ENCODE data around the gene NPHP4. TPM values are rescaled to one million over a fixed set of nuclear protein-coding genes. Genes with fewer than 3 reads are reported as not detected.

Gene NPHP4
- total RNA-seq, 1 donor from 2014 or later, result 8.2 TPM

DNA sequence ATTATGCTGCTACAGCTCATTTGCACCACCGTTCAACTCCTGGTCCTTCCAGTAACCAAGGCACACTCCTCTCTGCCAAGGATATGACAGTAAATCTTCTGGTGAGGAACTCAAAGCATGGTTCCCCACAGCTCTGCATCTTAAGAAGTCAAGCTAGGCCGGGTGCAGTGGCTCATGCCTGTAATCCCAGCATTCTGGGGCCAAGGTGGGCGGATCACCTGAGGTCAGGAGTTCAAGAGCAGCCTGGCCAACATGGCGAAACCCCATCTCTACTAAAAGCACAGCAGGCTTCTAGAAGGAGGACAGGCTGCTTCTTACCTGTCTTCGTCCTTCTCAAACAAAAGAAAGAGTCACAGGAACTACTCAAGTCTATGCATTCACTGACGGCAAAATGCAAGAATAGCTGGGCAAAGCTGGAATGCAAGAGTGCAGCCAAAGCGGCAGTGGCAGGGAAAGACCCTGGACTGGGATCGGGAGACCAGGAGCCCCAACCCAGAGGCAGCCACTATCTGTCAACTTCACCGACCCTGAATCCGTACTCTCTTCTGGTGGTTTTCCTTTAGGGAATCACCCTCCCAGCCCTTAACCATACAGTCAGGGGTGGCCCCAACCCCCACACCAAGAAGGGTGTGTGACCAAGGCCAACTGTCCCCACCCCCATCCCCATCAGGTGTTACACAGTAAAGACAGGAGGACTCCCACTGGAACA is 75.5 kb downstream of the NPHP4 start:
- intact Hi-C loops (cut with DNase I), result no loop called here

GRCh38 chr1:5915587-5916571 is 76.3 kb downstream of the NPHP4 start:
- TF ChIP-seq CTCF (IDR thresholded peaks at IDR 0.05), result peak in 2 of 3 experiments; percentile 38 to 60
- no peaks in the 10 kb centered on the region for H3K36me3 ChIP-seq
- no peaks in the 10 kb centered on the region for H3K27me3 ChIP-seq
- no peak for DNase-seq (ENCODE audit: low spot score in 2 of 2)
- no peak overlapping the region for H3K4me3 ChIP-seq
- no peak overlapping the region for H3K27ac ChIP-seq
- H3K9me3 ChIP-seq, result no peaks in the 10 kb centered on the region
- intact Hi-C loops (cut with DNase I), result no loop called here
- no peaks in the 10 kb centered on the region for H3K4me1 ChIP-seq

More for the DNA sequence above, 75.5 kb downstream of the NPHP4 start:
- Histone ChIP-seq H3K4me3 (no peak overlapping the region), H3K9me3 (no peaks in the 10 kb centered on the region), H3K27ac (no peak overlapping the region), H3K27me3 (no peaks in the 10 kb centered on the region), H3K4me1 (no peaks in the 10 kb centered on the region), H3K36me3 (no peaks in the 10 kb centered on the region)
- no peak for DNase-seq (ENCODE audit: low spot score in 2 of 2)
- TF ChIP-seq CTCF (IDR thresholded peaks at IDR 0.05), result no peak

DNA sequence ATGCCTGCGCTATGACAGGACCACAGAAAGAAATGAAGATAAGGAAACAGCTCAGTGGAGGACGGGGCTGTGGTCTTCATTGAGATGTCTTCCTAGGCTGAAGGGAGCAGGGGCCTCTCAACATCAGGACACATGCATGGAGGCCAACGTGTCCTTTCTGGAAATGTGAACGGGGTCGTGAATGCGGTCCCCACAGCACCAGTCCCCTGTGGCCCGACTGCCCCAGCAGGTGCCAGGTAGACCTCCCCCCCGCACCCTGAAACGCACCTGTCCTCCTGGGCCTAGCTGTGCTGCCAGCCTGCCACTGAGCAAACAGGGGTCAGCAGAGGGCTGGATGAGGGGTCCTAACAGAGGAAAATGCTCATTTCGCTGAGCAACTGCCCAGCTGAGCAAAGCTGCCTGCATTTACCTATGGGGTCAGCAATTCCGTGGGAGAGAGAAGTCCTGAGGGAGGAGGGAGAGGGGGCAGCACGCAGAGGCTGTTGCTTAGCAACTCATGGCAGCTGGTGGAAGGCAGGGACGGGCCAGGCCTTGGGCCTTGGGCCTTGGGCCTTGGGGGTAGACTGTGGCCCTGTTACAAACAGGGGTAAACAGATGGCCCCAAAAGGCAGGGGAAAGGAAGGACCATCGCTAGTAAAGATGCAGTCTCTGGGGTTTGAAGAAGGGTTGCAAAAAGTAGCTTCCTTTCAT is 77.4 kb downstream of the NPHP4 start:
- Histone ChIP-seq H3K36me3 (no peaks in the 10 kb centered on the region), H3K4me3 (no peak overlapping the region), H3K27me3 (no peaks in the 10 kb centered on the region), H3K4me1 (no peaks in the 10 kb centered on the region), H3K27ac (no peak overlapping the region), H3K9me3 (no peaks in the 10 kb centered on the region)
- intact Hi-C loops (cut with DNase I), result no loop called here
- TF ChIP-seq CTCF (IDR thresholded peaks at IDR 0.05), result no peak
- DNase-seq (ENCODE audit: low spot score in 2 of 2), result no peak

GRCh38 chr1:5913876-5914275 is 78.3 kb downstream of the NPHP4 start:
- no peaks in the 10 kb centered on the region for H3K27me3 ChIP-seq
- TF ChIP-seq CTCF (IDR thresholded peaks at IDR 0.05), result no peak
- H3K9me3 ChIP-seq, result no peaks in the 10 kb centered on the region
- no peaks in the 10 kb centered on the region for H3K4me1 ChIP-seq
- intact Hi-C loops (cut with DNase I), result no loop called here
- H3K27ac ChIP-seq, result no peak overlapping the region
- no peak for DNase-seq (ENCODE audit: low spot score in 2 of 2)
- H3K4me3 ChIP-seq, result no peak overlapping the region
- no peaks in the 10 kb centered on the region for H3K36me3 ChIP-seq

GRCh38 chr1:5913078-5913845 is 79.0 kb downstream of the NPHP4 start:
- Histone ChIP-seq H3K27me3 (no peaks in the 10 kb centered on the region), H3K36me3 (peaks cover 0 to 3% of the 10 kb centered on the region in 2 donors), H3K9me3 (no peaks in the 10 kb centered on the region), H3K4me3 (no peak overlapping the region), H3K4me1 (no peaks in the 10 kb centered on the region), H3K27ac (no peak overlapping the region)
- TF ChIP-seq CTCF (IDR thresholded peaks at IDR 0.05), result no peak
- DNase-seq (ENCODE audit: low spot score in 2 of 2), result no peak
- intact Hi-C loops (cut with DNase I), result no loop called here
